Measurements from ENCODE around the gene GALNT16.

Gene GALNT16

DNA sequence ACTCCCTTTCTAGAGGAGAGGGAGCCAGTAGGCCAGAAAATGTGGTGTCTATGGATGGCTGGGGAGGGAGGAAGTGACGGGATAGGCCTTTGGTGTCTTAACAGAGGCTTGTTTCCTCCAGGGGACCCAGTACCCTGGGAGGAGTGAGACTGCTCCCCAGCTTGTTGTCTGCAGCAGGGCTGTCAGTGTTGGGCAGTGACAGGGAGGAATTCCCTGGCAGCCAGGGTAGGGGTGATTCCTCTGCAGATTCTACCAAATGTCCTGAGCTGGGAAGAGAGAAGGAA, 64.0 kb downstream of the GALNT16 start:
- H3K4me3 ChIP-seq (ENCODE audit: low read depth in 1 of 2, low read length in 2 of 2), result no peak overlapping the region
- DNase-seq (no peak), ATAC-seq (ENCODE audit: insufficient read depth, low read depth) (no peak)
- no peaks in the 10 kb centered on the region; the same call in 1 of the 2 replicates for H4K20me1 ChIP-seq (ENCODE audit: insufficient read depth, low read length)
- H3K9ac ChIP-seq (ENCODE audit: low read depth, low read length), result no peak overlapping the region
- no peaks in the 10 kb centered on the region for H3K4me1 ChIP-seq (ENCODE audit: insufficient read depth, low read length)
- H3K79me2 ChIP-seq (ENCODE audit: insufficient read depth, low read length), result no peaks in the 10 kb centered on the region
- H3K4me2 ChIP-seq (ENCODE audit: insufficient read depth, low read length), result no peak overlapping the region
- no peaks in the 10 kb centered on the region for H3K9me3 ChIP-seq (ENCODE audit: insufficient read depth, low read length, severe bottlenecking)
- H3K36me3 ChIP-seq (ENCODE audit: insufficient read depth, low read length), result no peaks in the 10 kb centered on the region
- no peak overlapping the region for H3K27ac ChIP-seq (ENCODE audit: low read length)
- no peak overlapping the region for H2AFZ ChIP-seq (ENCODE audit: low read depth, low read length)
- H3K27me3 ChIP-seq (ENCODE audit: insufficient read depth, low read length, poor library complexity), result no peaks in the 10 kb centered on the region
- TF ChIP-seq EZH2 (IDR thresholded peaks at IDR 0.05; ENCODE audit: borderline replicate concordance, low read depth, low read length, severe bottlenecking), result no peak
- TF ChIP-seq, protein P1, sequence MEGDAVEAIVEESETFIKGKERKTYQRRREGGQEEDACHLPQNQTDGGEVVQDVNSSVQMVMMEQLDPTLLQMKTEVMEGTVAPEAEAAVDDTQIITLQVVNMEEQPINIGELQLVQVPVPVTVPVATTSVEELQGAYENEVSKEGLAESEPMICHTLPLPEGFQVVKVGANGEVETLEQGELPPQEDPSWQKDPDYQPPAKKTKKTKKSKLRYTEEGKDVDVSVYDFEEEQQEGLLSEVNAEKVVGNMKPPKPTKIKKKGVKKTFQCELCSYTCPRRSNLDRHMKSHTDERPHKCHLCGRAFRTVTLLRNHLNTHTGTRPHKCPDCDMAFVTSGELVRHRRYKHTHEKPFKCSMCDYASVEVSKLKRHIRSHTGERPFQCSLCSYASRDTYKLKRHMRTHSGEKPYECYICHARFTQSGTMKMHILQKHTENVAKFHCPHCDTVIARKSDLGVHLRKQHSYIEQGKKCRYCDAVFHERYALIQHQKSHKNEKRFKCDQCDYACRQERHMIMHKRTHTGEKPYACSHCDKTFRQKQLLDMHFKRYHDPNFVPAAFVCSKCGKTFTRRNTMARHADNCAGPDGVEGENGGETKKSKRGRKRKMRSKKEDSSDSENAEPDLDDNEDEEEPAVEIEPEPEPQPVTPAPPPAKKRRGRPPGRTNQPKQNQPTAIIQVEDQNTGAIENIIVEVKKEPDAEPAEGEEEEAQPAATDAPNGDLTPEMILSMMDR (IDR thresholded peaks at IDR 0.05; ENCODE audit: borderline replicate concordance, extremely low read depth, low read length, poor library complexity, severe bottlenecking), result no peak

DNA sequence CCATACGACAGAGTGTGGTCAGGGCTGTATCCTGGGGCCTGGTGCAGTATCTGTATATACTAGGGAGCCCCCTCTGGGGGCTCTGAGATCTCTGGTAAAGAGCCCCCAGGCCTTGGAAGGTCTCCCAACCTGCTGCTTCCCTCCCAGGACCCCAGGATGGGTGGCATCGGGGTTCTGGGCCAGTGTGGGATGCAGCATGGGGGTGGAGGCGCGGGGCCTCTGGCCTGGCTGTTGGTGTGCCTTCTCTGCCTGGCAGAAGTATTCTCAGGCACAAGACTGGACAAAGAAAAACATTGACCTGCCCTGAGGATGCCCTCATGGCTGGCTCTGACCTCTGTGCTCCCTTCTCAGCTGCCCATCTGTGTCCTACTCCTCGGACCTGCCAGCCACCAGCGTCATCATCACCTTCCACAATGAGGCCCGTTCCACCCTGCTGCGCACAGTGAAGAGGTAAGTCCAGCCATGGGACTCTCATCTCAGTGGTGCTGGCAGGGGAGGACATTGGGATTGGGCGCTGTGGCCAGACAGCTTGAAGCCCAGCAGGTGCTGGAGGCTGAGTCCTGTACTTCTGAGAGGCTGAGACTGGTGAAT, 64.5 kb downstream of the GALNT16 start:
- Histone ChIP-seq H3K79me2 (ENCODE audit: insufficient read depth, low read length) (no peaks in the 10 kb centered on the region), H3K4me2 (ENCODE audit: insufficient read depth, low read length) (no peak overlapping the region), H2AFZ (ENCODE audit: low read depth, low read length) (no peak overlapping the region), H4K20me1 (ENCODE audit: insufficient read depth, low read length) (no peaks in the 10 kb centered on the region; the same call in 1 of the 2 replicates), H3K9me3 (ENCODE audit: insufficient read depth, low read length, severe bottlenecking) (no peaks in the 10 kb centered on the region), H3K36me3 (ENCODE audit: insufficient read depth, low read length) (no peaks in the 10 kb centered on the region), H3K27ac (ENCODE audit: low read length) (no peak overlapping the region), H3K27me3 (ENCODE audit: insufficient read depth, low read length, poor library complexity) (no peaks in the 10 kb centered on the region), H3K4me1 (ENCODE audit: insufficient read depth, low read length) (no peaks in the 10 kb centered on the region), H3K9ac (ENCODE audit: low read depth, low read length) (no peak overlapping the region), H3K4me3 (ENCODE audit: low read depth in 1 of 2, low read length in 2 of 2) (no peak overlapping the region)
- TF ChIP-seq EZH2 (IDR thresholded peaks at IDR 0.05; ENCODE audit: borderline replicate concordance, low read depth, low read length, severe bottlenecking), result no peak
- TF ChIP-seq, protein P1 (IDR thresholded peaks at IDR 0.05; ENCODE audit: borderline replicate concordance, extremely low read depth, low read length, poor library complexity, severe bottlenecking), result no peak
- DNase-seq (no peak), ATAC-seq (ENCODE audit: insufficient read depth, low read depth) (no peak)

DNA sequence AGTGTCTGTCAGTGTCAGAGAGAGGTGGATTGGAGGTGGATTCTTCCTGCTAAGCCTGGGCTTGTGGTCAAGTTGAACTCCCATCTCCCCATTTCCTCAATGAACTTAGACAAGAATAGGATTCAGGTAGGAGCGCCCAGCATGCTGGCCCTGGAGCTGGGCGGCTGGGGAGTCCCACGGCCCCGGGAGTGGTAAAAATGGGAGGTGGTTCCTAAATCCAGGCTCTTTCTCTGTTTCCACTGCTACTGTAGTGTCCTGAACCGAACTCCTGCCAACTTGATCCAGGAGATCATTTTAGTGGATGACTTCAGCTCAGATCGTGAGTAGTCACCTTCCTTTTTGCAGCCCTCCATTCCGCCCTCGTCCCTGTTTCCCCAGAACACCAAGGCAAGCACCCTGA, 65.1 kb downstream of the GALNT16 start:
- Histone ChIP-seq H3K36me3 (ENCODE audit: insufficient read depth, low read length) (no peaks in the 10 kb centered on the region), H3K4me2 (ENCODE audit: insufficient read depth, low read length) (no peak overlapping the region), H2AFZ (ENCODE audit: low read depth, low read length) (no peak overlapping the region), H3K27me3 (ENCODE audit: insufficient read depth, low read length, poor library complexity) (no peaks in the 10 kb centered on the region), H3K9ac (ENCODE audit: low read depth, low read length) (no peak overlapping the region), H3K79me2 (ENCODE audit: insufficient read depth, low read length) (no peaks in the 10 kb centered on the region), H4K20me1 (ENCODE audit: insufficient read depth, low read length) (no peaks in the 10 kb centered on the region; the same call in 1 of the 2 replicates), H3K27ac (ENCODE audit: low read length) (no peak overlapping the region), H3K9me3 (ENCODE audit: insufficient read depth, low read length, severe bottlenecking) (no peaks in the 10 kb centered on the region), H3K4me3 (ENCODE audit: low read depth in 1 of 2, low read length in 2 of 2) (no peak overlapping the region), H3K4me1 (ENCODE audit: insufficient read depth, low read length) (no peaks in the 10 kb centered on the region)
- no peak for DNase-seq
- no peak for TF ChIP-seq EZH2 (IDR thresholded peaks at IDR 0.05; ENCODE audit: borderline replicate concordance, low read depth, low read length, severe bottlenecking)
- TF ChIP-seq, protein P1 (IDR thresholded peaks at IDR 0.05; ENCODE audit: borderline replicate concordance, extremely low read depth, low read length, poor library complexity, severe bottlenecking), result no peak
- no peak for ATAC-seq (ENCODE audit: insufficient read depth, low read depth)
